Measurements from ENCODE around the gene SSH2.
A peak's percentile ranks its signal among the peaks of the same experiment; 100 is the strongest.
"Not testable (repeated sequence)": the region's sequence is repeated elsewhere in the genome, so short reads cannot be mapped to it uniquely, and the experiment has no call there.

The SSH2 gene

DNA sequence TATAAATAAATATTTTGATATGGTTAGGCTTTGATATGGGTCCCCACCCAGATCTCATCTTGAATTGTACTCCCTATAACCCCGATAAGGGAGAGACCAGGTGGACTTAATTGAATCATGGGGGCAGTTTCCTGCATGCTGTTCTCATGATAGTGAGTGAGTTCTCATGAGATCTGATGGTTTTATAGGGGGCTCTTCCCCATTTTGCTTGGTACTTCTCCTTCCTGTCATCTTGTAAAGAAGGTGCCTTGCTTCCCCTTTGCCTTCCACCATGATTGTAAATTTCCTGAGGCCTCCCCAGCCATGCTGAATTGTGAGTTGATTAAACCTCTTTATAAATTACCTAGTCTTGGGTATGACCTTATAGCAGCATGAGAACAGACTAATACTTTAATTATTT is 55.7 kb downstream of the SSH2 start:
- not testable (repeated sequence) for DNase-seq

DNA sequence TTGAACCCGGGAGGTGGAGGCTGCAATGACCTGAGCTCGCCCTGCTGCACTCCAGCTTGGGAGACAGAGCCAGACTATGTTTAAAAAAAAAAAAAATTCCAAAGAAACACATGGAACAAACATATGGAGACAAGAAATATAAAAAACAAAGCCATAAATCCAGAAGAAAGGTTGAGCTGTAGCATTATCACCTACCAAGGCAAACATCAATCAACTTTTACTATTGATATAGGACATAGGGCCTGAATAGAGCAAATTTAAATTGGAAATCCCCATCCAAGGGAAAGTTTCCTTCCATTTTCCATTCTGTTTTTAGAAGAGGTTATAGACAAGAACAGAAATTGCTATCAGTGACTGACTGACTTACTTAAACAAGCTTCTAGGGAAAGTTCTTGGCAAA is 56.6 kb downstream of the SSH2 start:
- no peak for DNase-seq

DNA sequence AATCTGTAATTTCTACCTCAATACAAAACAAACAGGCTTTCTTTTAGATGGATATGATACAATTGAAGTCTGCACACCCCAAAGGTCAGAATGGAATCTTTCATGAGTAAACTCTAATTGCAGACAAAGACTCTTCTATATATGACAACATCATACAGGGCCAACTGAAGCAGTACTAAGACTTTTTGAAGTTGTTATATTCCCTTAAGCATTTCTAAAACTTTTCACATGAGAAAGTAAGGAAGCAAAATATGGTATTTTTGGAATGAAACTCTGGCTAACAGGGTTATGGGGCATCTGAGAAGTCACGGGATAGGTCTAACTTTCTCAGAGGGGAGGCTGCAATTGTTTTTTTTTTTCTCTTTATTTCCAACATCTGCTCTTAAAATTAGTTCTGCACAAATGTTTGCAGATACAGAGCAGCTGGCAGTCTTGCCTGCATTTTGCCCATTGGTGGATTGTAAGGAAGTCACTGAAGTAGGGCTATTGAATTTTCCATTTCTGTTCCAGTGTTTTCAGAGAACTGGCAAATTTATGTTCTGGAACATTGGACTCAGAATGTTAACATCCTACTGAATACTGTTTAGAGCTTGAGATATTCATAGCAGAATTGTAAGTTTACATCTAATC is 59.1 kb downstream of the SSH2 start:
- DNase-seq = no peak

DNA sequence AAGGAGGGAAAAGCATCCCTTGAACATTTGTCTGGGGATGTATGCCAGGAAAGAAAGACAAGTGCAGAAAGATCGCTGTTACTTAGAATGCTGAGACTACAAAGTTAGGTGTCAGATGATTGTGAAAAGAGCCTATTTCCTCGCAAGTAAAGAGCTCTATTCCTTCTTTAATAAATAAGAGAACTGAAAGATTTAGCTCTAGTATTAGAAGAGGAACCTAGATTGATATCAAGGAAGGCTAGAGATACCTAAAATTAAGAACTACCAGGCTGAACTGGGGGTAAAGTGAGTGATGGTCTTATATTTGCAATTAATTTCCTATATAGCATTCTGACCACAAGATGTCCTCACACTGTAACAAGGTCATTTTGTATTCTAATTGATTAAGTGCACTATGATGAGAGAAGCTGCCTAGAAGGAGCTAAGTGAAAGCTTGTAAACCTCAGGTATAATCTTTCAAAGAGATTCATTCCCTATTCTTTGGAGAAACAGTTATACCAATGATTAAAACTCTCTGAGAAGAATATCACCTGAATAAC is 62.3 kb downstream of the SSH2 start:
- DNase-seq = no peak

DNA sequence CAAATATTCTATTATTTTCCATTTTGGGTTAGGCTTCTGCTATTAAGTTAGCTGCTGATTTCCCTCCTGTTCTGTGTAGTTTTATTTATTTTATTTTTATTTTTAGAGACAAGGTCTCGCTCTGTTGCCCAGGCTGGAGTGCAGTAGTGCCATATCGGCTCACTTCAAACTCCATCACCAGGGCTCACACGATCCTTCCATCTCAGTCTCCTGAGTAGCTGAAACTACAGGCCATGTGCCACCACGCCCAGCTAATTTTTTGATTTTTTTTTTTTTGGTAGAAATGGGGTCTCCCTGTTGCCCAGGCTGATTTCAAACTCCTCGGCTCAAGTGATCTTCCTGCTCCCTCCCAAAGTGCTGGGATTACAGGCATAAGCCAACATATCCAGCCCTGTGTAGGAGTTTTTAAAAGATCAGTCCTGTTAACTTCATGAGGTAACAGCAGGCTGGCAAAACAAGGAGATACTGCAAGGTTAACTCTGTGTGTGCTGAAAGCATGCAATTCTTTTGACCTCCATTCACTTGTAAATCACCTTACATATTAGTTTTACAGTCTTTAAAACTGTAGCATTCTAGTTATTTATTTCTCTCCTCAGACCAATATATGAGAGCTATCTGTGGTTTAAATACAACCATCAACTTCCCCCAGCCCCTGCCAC is 63.2 kb downstream of the SSH2 start:
- DNase-seq = no peak

DNA sequence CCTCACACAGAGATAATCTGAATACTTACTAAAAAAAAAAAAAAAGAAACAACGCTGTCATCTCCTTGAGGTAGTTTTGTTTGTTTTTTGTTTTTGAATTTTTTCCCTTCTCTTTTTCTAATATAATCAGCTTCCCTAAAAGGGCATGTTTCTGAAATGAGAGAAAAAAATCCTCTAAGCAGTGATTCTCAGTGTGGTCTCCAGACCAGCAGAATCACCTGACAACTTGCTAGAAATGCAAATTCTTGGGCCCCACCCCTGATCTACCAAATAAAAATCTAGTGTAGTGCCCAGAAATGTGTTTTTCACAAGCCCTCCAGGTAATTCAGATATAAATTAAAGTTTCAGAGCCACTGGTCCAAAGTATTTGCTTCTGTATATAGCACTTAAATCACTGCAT is 65.4 kb downstream of the SSH2 start:
- DNase-seq = no peak

DNA sequence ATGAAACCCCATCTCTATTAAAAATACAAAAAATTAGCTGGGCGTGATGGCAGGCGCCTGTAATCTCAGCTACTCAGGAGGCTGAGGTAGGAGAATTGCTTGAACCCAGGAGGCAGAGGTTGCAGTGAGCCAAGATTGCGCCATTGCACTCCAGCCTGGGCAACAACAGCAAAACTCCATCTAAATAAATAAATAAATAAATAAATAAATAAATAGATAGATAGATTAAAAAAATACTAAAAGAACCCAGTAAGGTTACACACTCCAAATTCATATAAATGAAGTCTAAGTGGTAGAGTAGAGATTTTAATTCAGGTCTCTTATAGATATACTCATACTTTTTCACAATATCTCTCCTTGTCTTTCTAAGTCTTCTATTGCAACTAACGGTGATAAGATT is 65.9 kb downstream of the SSH2 start:
- not testable (repeated sequence) for DNase-seq

DNA sequence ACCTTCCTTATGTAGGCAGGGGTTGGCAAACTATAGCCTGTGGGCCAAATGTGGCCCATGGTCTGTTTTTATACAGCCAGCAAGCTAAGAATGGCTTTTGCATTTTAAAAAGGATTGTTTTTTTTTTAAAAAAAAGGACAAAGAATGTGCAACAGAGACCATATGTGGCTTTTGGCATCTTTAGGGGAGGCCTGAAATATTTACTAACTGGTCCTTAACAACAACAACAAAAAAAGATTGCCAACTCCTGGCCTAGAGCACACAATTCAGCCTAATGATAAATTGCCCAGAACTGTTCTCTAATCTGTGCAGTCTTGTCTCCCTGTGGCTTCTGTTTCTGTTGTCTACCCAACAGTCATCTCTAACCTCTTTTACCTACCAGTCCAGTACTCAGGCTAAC is 67.1 kb downstream of the SSH2 start:
- no peak for DNase-seq

DNA sequence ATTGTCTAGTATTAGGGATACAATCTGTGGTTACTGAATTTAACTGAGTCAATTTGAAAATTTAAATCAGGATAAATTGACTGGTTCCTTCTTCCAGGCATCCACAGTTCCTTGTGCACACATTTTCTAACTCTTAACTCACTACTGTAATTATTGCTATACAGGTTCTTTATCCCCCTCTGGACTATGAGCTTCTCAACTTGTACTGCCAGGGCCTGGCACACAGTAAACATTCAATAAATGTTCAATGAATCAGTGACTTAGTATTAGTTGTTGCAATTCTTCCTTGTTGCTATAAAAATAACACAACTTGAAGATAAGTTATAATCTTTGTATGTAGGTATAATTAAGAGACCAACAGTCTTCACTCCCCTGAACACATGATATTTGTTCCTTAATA is 67.9 kb downstream of the SSH2 start:
- no peak for DNase-seq

DNA sequence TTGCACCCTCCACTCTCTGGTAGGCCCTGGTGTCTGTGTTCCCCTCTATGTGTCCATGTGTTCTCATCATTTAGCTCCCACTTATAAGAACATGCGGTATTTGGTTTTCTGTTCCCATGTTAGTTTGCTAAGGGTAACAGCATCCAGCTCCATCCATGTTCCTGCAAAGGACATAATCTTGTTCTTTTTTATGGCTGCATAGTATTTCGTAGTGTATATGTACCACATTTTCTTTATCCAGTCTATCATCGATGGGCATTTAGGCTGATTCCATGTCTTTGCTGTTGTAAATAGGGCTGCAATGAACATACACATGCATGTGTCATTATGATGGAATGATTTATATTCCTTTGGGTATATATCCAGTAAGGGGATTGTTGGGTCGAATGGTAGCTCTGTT is 70.6 kb downstream of the SSH2 start:
- not testable (repeated sequence) for DNase-seq

DNA sequence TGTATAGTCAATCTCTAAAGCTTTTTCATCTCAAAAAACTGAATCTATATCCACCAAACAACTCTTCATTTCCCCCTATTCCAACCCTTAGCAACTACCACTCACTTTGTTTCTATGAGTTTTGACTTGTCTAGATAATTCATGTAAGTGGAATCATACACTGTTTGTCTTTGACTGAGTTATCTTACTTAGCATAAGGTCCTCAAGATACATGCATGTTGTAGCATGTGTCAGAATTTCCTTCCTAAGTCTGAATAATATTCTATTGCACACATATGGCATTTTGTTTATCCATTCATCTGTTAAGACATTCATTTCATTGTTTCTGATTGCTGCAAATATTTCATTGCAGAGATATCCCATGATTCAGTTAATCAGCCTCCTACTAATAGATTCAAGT is 72.2 kb downstream of the SSH2 start:
- DNase-seq = no peak

DNA sequence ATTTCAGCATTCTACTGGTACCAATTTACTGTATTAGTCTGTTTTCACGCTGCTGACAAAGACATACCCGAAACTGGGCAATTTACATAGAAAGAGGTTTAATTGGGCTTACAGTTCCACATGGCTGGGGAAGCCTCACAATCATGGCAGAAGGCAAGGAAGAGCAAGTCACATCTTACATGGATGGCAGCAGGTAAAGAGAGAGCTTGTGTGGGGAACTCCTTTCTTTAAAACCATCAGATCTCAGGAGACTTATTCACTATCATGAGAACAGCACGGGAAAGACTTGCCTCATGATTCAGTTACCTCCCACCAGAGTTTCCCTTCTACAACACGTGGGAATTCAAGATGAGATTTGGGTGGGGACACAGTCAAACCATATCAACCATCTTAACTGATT is 72.9 kb downstream of the SSH2 start:
- DNase-seq = not testable (repeated sequence)

DNA sequence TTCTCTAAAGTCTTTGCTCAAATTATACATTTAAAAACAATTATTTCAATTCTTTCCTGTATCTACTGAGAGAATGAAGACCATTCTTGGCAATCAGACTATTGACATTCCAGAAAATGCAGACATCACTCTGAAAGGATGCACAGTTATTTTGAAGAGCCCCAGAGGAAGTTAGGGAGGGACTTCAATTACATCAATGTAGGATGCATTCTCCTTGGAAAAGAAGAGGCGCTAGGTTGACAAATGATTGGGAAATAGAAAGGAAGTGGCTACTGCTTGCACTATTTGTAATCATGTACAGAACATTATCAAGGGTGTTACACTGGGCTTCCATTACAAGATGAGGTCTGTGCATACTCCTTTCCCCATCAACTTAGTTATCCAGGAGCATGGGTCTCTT is 74.3 kb downstream of the SSH2 start:
- DNase-seq = no peak

DNA sequence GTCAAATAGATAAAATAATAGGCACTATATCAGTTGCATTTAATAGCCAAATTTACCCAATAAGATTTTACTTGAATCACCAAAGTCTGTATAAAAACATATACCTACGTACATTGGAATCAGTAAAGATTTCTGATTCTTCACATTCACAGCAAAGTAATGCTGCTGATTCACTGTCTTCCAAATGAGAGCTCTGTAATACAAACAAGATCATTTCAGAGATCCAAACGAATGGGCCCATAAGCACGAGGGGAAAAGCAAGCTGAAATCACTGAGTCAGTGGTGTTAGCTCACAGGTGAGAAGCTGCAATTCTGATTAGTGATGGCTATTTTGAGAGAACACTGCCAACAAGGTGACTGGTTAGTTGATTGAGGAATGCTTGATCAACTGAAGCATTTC is 81.3 kb downstream of the SSH2 start:
- no peak for DNase-seq

DNA sequence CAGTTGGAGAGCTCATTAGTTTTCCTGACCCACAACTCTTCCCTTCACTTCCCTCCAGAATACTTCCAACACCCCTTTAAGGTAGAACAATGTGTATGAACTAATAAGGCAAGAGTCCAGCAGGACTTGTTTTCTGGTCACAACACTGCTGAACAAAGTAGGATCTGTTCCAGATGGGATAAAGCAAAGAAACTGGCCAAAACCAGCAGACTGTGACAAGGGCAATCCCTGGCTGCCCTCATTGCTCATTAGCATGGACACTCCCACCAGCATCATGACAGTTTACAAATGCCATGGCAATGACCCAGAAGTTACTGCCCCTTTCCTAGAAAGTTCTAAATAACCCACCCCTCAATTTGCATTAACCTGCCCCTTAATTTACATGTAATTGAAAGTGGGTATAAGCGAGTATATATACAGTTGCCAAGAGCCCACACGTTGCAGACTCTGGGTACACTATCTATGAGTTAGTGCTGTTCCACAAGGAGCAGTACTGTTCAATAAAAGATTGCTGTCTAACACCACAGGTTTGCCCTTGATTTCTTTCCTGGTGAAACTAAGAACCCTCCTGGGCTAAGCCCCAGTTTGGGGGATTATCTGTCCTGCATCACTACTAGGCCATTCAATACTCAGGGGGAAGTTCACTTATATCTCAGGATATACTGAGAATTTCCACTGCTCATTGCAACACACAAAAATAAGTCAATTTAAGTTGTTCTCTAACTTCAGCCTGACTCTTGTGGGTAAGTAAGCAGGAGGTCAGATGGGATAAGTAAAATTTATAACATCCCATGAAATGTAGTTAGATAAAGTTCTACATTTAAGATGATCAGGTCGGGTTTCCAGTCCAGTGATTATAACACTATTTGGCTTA is 82.3 kb downstream of the SSH2 start:
- DNase-seq = peak; percentile 62

DNA sequence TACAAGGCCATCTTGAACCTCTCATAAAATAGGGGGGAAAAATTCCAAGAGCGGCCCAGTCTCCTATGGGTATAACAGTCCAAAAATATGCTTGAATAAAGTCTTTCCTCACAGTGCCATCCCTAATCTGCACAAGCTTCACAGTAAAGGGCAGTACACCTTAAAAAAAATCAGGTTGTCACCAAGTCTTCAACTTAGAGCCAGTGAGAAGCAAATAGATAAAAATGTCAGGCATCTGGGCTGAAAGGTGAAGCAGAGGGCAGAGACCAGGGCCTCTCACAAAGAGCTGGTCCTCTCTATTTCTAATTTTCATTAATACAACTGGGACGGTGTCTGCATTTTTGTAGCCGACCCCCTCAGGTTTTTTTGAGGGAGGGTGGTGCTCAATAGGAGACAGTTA is 82.9 kb downstream of the SSH2 start:
- no peak for DNase-seq

DNA sequence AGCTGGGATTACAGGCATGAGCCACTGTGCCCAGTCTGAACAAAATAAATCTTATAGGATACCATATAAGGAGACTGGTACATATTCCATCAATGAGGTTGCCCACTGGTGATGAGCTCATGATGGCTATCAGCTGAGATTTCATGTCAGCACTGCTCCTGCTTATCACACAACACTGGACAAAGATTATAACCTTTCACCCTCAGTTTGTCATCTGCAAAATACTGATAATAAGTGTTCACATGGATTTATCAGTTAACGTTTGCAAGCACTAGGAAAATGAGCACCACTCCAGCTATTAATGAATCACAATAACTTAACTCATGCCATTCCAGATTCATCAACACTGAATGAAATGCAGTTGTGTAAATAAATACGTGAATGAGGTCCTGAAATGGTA is 83.7 kb downstream of the SSH2 start:
- no peak for DNase-seq

DNA sequence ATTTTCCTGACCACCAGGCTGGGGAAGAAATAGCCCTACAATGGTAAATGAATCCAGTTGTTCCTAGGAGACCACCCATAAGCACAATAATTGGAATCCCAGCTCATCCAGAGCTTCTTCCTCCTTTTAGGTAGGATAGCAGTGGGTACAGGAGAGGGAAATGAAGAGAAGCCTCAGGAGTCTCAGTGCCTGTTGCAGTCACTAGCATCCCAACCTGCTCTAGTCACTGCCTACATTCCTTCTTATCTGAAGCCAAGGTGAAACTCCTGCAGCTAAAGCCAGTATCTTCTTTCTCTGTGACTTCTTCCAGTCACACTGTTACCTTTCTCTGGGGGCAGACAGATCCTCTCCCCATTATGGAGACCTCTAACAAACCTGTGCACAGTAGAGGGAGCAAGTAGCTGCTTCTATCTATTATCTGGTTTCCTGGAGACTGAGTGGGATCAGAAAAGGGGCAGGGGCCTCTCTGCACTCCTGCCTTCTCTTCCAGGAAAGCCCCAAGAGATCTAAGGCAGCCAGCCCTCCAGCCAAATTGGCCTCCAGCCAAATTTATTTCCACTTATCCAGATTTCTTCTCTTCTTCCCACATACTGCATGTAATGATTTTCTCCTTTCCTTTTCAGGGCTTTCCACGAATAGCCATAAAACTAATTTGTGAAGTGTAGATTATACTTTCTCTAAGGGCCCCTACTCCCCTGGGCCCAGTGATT is 85.5 kb downstream of the SSH2 start:
- DNase-seq = no peak

DNA sequence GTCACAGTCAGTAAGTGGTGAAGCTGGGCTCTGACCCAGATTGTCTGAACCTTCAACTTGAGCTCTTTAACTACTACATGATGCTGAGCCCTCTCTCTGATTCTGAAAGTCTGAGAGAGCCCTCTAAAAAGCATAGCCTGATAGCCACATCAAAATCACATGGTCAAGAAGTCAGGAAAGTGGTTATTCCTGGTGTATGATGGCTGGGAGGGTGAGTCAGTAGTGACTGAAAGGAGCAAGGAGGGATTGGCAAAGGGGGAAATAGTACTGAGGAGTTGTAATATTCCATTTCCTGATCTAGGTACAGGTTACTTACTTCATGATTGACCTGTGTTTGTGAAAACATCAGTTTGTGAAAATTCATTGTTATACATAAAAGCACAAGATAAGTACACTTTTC is 89.1 kb downstream of the SSH2 start:
- no peak for DNase-seq

DNA sequence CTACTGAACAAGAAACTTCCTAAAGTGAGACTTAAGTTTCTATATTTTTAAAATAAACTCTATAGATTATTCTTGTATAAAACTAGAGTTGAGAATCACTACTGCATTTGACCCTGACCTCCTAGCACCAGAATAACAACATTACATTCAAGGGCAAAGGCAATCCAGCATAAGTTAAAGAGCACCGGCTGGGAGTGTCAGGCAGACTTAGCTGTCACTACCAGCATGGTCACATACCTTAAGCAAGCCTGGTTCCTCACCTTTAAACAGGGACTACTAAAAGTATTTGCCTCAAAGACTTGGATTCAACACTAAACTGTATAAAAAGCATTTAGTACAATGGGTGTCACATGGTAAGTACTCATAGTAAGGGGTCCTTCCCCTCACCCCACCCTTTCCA is 90.4 kb downstream of the SSH2 start:
- DNase-seq = no peak

DNA sequence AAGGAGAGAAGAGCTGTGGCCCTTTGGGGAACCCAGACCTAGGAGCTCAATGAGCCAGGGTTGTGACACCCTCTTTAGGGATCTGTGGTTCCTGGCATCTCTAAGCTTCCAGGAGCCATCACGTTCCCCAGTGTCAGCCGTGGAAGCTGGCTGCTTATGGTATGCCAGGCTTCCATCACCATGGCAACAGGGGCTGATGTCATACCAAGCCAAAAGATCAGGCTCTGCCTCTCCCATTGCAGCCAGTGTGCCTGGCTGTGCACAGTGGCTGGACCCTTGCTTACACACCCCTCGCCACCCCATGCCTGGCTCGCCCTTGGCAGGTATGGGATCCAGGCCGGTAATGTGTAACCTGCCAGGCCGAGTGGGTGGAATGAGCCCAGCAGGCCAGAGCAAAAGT is 91.1 kb downstream of the SSH2 start:
- DNase-seq = peak; percentile 91

DNA sequence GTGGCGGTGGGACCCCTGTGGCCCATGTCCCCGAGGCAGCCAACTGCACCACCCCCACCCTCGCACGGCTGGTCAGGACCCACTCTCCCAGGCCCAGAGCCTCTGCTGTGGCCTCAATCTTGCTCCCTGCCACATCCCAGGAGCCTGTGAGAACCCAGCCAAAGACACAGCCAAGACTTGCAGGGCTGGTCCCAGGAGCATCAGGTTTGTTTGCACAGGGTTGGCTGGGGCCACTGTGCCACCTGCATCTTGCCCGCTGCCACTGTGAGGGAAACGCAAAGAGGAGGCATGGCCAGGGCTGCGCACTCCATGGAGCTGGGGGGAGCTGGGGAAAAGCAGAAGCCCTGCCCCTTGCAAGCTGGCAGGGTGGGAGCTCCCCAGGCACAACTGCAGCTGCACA is 92.5 kb downstream of the SSH2 start:
- no peak for DNase-seq

DNA sequence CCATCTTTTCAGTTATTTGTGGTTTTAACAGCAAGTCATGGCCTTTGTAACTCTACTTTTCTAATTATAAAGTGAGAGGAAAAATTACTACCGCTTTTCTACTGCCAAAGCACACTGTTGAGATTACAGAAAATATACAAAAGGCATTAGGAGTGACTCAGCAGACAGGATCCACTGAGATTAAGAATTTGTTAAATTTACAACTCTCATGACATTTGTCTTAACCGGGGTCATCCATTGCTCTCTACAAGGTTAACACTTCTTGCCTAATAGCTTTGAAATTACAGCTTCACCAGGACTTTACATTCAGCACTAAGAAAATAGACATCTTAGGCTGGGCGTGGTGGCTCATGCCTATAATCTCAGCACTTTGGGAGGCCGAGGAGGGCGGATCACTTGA is 93.4 kb downstream of the SSH2 start:
- no peak for DNase-seq

Data from islet precursor cell (in vitro differentiated cells).